ENCODE data around the gene WDR59.
A peak's percentile ranks its signal among the peaks of the same experiment; 100 is the strongest.

WDR59 gene

GRCh38 chr16:74998481-74999218, 13.7 kb upstream of the WDR59 start, which contains the start of gene ZNRF1 (continued):
- TF ChIP-seq ZNF10 (tag by site-specific recombination; IDR thresholded peaks at IDR 0.05) (no peak), ZSCAN23 (tag by site-specific recombination; IDR thresholded peaks at IDR 0.05) (no peak), SP3 (tag by site-specific recombination; IDR thresholded peaks at IDR 0.05) (peak; percentile 69), PRDM1 (tag by site-specific recombination; IDR thresholded peaks at IDR 0.05) (no peak), GFI1B (tag by site-specific recombination; IDR thresholded peaks at IDR 0.05) (no peak), OSR2 (tag by site-specific recombination; IDR thresholded peaks at IDR 0.05) (no peak), ZBTB6 (tag by site-specific recombination; IDR thresholded peaks at IDR 0.05) (no peak), SCRT1 (tag by site-specific recombination; IDR thresholded peaks at IDR 0.05; ENCODE audit: borderline replicate concordance) (no peak), ZNF394 (tag by site-specific recombination; IDR thresholded peaks at IDR 0.05; ENCODE audit: borderline replicate concordance) (no peak), ZNF398 (tag by site-specific recombination; IDR thresholded peaks at IDR 0.05) (peak; percentile 23; the same call in 1 of the 2 replicates), ZNF580 (tag by site-specific recombination; IDR thresholded peaks at IDR 0.05) (no peak), MZF1 (tag by site-specific recombination; IDR thresholded peaks at IDR 0.05; ENCODE audit: borderline replicate concordance) (no peak), KLF16 (tag by site-specific recombination; IDR thresholded peaks at IDR 0.05) (0 out of 2 replicates have a peak, but pooled peaks have one; percentile 40), EGR2 (tag by site-specific recombination; IDR thresholded peaks at IDR 0.05; ENCODE audit: low read depth) (peak; percentile 85), ZBTB7A (tag by site-specific recombination; IDR thresholded peaks at IDR 0.05; ENCODE audit: low read depth) (no peak), ZNF658 (tag by site-specific recombination; IDR thresholded peaks at IDR 0.05) (no peak), BCL11B (tag by site-specific recombination; IDR thresholded peaks at IDR 0.05; ENCODE audit: low read depth) (0 out of 2 replicates have a peak, but pooled peaks have one; percentile 35), ZNF561 (tag by site-specific recombination; IDR thresholded peaks at IDR 0.05; ENCODE audit: borderline replicate concordance) (0 out of 2 replicates have a peak, but pooled peaks have one; percentile 45), ZNF302 (tag by site-specific recombination; IDR thresholded peaks at IDR 0.05; ENCODE audit: low read depth) (no peak), ZNF514 (tag by site-specific recombination; IDR thresholded peaks at IDR 0.05) (no peak), ZNF623 (tag by site-specific recombination; IDR thresholded peaks at IDR 0.05) (no peak), RBAK (tag by site-specific recombination; IDR thresholded peaks at IDR 0.05) (no peak), SP2 (tag by site-specific recombination; IDR thresholded peaks at IDR 0.05) (no peak), ZNF530 (tag by site-specific recombination; IDR thresholded peaks at IDR 0.05; ENCODE audit: low read depth) (no peak)
- TF ChIP-seq, protein P1, sequence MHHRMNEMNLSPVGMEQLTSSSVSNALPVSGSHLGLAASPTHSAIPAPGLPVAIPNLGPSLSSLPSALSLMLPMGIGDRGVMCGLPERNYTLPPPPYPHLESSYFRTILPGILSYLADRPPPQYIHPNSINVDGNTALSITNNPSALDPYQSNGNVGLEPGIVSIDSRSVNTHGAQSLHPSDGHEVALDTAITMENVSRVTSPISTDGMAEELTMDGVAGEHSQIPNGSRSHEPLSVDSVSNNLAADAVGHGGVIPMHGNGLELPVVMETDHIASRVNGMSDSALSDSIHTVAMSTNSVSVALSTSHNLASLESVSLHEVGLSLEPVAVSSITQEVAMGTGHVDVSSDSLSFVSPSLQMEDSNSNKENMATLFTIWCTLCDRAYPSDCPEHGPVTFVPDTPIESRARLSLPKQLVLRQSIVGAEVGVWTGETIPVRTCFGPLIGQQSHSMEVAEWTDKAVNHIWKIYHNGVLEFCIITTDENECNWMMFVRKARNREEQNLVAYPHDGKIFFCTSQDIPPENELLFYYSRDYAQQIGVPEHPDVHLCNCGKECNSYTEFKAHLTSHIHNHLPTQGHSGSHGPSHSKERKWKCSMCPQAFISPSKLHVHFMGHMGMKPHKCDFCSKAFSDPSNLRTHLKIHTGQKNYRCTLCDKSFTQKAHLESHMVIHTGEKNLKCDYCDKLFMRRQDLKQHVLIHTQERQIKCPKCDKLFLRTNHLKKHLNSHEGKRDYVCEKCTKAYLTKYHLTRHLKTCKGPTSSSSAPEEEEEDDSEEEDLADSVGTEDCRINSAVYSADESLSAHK (tag by site-specific recombination; IDR thresholded peaks at IDR 0.05) = 0 out of 2 replicates have a peak, but pooled peaks have one; percentile 14
- TF ChIP-seq, protein P2, sequence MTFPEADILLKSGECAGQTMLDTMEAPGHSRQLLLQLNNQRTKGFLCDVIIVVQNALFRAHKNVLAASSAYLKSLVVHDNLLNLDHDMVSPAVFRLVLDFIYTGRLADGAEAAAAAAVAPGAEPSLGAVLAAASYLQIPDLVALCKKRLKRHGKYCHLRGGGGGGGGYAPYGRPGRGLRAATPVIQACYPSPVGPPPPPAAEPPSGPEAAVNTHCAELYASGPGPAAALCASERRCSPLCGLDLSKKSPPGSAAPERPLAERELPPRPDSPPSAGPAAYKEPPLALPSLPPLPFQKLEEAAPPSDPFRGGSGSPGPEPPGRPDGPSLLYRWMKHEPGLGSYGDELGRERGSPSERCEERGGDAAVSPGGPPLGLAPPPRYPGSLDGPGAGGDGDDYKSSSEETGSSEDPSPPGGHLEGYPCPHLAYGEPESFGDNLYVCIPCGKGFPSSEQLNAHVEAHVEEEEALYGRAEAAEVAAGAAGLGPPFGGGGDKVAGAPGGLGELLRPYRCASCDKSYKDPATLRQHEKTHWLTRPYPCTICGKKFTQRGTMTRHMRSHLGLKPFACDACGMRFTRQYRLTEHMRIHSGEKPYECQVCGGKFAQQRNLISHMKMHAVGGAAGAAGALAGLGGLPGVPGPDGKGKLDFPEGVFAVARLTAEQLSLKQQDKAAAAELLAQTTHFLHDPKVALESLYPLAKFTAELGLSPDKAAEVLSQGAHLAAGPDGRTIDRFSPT (tag by site-specific recombination; IDR thresholded peaks at IDR 0.05) = no peak
- TF ChIP-seq, protein P3, sequence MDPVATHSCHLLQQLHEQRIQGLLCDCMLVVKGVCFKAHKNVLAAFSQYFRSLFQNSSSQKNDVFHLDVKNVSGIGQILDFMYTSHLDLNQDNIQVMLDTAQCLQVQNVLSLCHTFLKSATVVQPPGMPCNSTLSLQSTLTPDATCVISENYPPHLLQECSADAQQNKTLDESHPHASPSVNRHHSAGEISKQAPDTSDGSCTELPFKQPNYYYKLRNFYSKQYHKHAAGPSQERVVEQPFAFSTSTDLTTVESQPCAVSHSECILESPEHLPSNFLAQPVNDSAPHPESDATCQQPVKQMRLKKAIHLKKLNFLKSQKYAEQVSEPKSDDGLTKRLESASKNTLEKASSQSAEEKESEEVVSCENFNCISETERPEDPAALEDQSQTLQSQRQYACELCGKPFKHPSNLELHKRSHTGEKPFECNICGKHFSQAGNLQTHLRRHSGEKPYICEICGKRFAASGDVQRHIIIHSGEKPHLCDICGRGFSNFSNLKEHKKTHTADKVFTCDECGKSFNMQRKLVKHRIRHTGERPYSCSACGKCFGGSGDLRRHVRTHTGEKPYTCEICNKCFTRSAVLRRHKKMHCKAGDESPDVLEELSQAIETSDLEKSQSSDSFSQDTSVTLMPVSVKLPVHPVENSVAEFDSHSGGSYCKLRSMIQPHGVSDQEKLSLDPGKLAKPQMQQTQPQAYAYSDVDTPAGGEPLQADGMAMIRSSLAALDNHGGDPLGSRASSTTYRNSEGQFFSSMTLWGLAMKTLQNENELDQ (tag by site-specific recombination; IDR thresholded peaks at IDR 0.05; ENCODE audit: low read depth) = no peak
- TF ChIP-seq, protein P4, sequence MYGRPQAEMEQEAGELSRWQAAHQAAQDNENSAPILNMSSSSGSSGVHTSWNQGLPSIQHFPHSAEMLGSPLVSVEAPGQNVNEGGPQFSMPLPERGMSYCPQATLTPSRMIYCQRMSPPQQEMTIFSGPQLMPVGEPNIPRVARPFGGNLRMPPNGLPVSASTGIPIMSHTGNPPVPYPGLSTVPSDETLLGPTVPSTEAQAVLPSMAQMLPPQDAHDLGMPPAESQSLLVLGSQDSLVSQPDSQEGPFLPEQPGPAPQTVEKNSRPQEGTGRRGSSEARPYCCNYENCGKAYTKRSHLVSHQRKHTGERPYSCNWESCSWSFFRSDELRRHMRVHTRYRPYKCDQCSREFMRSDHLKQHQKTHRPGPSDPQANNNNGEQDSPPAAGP (tag by site-specific recombination; IDR thresholded peaks at IDR 0.05) = no peak

All from HEK293 (cell line).